HG02798 (cell line): ENCODE measurements around the gene ZNF329.
A peak's percentile ranks its signal among the peaks of the same experiment; 100 is the strongest.

Experiments
- ATAC-seq: cut with Tn5 transposase; IDR thresholded peaks from one replicate; pipeline ENCODE4 v1.9.1; 2021; ENCODE audit warnings: mild to moderate bottlenecking; ENCODE audit not compliant: unreplicated experiment, poor library complexity

ZNF329 gene

GRCh38 chr19:58123354-58123753, 27.2 kb downstream of the ZNF329 start:
- no peak for ATAC-seq

DNA sequence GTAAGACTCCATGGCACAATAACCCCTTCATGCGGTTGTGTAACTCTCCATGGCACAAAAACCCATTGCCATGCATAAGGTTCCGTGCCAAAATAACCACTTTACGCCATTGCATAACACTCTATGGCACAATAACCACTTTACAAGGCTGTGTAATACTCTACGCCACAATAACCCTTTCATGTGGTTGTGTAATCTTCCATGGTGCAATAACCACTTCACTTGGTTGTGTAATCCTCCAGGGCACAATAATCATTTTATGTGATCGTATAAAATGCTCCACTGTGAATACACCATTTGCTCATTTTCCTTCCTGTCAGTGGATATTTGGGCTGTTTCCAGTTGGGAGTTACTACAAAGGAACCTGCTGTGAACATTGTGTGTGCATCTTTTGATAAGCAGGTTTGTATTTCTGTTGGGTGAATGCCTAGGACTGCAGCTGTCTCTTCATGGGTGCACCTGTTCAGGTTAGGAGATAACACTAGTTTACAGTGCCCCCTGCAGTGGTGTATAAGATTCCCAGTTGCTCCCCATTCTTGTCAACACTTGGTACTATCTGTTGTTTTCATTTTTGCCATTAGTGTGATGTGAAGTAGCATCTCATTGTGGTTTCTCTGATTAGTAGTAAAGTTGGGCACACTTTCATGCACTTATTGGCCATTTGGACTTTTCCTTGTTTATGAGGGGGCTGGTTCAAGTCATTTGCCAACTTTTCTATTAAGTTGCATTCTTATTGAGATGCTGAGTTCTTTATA, 31.4 kb downstream of the ZNF329 start:
- no peak for ATAC-seq

- no peak for ATAC-seq
Measured at GRCh38 chr19:58117841-58118575, 32.6 kb downstream of the ZNF329 start.

DNA sequence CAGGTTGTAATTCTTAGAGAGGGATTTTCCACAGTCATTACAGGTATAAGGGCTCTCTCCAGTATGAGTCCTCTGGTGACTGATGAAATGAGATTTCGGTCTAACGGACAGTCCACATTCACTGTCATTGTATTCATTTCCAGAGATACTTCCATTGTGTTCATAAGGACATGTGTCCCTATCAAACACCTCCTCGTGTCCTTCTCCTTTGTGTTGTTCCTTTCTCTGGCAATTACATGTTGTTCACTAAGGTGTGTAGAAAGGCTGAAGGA, 42.1 kb downstream of the ZNF329 start:
- no peak for ATAC-seq

DNA sequence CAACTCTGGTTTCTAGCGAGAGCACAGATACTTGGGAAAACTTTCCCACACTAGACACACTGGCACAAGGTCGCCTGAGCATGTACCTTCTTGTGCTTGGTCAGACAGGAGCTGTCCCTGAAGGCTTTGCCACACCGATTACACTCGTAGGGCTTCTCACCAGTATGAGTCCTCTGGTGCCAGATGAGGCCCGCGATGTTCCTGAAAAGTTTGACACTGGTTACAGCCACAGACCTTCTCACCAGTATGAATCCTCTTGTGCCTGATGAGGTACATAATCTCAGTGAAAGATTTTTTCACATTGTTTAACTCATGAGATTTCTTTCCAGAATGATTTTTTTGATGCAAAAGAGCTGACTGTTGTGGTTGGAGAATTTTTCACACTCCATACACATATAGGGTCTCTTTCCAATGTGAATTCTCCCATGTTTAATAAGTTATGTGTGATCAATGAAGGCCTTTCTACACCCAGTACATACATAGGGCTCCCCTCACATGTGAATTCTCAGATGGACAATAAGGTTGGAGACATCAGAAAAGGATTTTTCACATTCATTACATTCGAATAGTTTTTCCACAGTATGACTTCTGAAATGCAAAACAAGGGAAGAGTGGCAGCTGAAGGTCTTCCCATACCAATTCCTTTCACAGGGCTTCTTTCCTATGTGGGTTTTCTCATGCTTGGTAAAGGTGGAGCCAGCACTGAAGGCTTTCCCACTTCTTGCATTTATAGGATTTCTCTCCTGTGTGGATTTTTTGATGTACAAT, 42.6 kb downstream of the ZNF329 start:
- ATAC-seq, result no peak

- ATAC-seq, result no peak
Measured at GRCh38 chr19:58098682-58098998, 51.9 kb downstream of the ZNF329 start.

DNA sequence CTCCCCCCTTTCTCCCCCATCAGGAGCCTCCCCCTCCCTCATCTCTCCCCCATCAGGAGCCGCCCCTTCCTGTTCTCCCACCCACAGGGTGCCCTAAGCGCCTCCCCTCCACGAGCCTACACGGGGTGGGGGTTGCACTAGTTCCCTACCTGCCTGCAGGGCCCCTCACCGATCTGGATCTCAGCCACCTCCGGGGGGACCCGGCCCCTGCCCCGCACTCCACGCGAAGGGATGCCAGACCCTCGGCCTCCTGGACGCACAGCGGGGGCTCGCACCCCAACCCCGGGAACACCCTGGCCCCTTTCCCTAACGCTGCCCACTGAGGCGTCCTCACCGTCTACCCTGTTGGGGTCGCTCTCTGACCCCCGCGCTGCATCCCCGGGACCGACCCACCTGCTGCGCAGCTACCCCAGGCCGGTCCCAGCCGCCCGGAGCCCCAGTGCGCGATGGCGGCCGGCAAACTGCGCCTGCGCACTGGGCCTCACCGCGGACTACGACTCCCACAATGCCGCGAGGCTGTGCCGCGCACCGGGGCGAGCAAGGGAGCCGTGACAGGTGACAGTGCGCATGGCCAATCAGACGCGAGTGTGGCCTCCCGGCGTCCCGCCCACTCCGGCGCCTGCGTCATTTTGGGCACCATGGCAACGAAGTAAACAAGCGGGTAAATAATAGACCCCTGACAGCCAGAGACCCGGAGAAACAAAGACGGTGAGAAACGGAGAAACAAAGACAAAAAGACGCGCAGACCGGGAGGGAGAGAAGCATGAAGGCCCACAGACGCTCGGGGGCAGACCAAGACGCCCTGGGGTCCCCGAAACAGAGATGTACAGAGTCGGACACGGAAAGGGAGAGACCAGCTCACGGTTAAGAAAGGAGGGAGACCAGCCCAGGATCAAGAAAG, 52.6 kb downstream of the ZNF329 start, which contains the start of gene ZSCAN18:
Gene ZSCAN18 (minus strand): TSS at position 451 of the 901 bp plus-strand sequence. CDS start 7,964 bp downstream, outside the sequence.
- ATAC-seq, result peak; percentile 76

- no peak for ATAC-seq
Measured at GRCh38 chr19:58097349-58097748, 53.2 kb downstream of the ZNF329 start.

- ATAC-seq, result no peak
Measured at GRCh38 chr19:58096884-58097283, 53.7 kb downstream of the ZNF329 start.

DNA sequence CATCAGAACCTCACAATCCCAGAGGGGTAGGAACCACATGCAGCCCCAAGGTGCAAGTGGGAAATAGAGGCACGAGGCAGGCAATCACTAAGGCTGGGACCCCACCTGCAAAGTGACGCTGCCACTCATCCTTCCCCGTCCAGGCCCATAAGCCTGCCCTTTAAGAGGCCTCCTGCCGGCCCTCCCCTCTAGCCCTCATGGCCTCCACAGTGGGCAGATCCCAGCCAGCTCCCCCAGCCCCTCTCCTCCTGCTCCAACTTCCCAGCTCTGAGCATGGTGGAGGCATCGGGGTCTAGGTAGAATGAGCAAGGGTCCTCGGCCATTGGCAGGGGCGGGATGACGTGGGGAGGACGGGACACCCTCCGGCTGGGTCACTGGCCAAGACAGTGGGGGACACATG, 55.3 kb downstream of the ZNF329 start:
- ATAC-seq, result no peak

DNA sequence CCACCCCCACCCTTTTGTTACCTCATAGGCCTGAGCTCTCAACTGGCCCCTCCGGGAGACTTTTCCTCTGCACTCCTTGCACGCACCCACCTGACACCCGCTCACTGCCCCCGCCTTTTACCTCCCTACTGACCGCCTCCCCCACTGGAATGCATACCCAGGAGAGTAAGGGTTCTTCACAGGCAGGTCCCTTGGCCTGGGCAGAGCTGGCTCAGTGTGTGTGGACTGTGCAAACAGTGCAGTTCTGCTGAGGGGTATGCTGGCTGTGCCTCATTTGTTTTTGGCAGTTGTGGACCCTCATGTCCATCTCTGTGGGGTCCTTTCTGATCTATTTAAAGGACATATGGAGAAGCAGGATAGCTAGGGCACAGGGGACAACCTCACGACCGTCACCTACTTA, 57.5 kb downstream of the ZNF329 start:
- ATAC-seq, result no peak

DNA sequence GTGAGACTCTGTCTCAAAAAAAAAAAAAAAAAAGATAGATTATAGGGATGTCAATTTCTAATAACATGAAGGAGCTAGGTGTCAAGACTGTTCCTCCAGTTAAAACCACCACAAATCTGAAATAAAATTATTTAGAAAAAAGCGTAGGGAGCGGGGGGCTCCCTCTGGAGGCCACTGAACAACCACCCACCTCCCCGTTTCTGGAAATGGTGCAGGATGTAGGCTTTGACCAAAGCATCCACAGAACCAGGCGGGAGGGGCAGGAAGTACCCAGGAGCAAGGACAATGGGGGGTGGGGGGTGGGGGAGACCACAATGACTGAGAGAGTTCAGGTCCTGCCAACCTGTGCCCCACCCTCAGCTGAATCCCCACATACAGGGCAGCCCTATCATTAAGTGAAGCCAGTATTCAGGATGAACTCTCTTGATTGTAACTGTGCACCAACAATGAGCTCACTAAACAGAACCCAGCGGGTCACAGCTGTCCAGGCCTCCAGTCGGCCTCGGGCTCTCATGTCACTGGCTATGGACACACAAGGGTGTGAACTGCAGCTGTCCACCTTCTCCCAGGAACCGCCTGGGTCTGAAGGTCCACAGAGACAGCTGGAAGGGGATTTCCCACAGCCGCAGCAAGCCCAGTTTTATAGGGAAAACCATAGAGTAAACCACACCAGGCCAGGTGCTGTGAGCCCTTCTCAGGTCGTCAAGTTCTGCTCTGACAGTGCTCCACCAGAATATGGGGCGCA, 59.2 kb downstream of the ZNF329 start:
- ATAC-seq, result no peak

GRCh38 chr19:58089846-58090245, 60.7 kb downstream of the ZNF329 start:
- no peak for ATAC-seq

- no peak for ATAC-seq
Measured at GRCh38 chr19:58088521-58089052, 62.0 kb downstream of the ZNF329 start.

DNA sequence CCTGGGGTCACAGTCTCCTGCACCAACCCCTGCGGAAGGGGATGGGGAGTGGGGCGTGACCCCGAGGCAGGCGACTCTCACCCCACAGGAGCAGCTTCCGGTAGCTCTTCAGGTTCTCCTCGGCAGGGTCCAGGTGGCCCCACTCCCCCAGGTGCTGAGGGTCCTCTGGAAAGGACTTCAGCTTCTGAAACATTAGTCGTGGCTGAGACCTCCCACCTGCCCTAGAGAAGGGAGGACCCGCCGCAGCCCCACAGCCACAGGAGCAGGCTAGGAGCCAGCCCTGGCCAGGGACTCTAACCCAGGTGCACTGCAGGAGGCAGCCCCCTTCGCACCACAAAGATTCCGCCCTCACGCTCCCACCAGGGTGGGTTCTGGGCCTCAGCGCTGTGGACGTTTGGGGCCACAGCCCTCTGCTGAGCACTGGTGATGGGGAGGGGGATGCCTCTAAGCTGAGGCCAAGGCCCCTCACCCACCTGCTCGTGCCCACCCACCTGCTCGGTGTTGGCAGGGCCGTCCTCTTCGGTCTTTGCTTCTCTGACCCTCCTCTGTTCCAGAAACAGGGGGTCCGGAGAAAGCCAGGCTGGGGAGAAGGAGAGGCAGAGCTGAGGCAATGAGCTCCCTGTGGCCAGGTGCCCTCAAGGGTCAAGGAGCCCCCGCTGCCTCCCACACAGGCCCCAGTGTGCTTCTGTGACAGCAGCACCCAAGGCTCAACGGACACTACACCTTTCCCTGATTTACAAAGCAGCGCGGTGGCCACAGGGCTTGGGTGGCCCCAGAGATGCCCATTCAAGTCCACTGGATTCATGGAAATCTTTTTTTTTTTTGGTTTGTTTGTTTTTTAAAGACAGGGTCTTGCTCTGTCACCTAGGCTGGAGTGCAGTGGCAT, 63.5 kb downstream of the ZNF329 start:
- no peak for ATAC-seq

GRCh38 chr19:58085348-58085875, 65.2 kb downstream of the ZNF329 start:
- no peak for ATAC-seq

GRCh38 chr19:58084596-58085347, 65.8 kb downstream of the ZNF329 start:
- no peak for ATAC-seq

- ATAC-seq, result no peak
Measured at GRCh38 chr19:58083021-58083420, 67.6 kb downstream of the ZNF329 start.
